GM20000 (cell line): Measurements from ENCODE around the gene KICS2.

Experiments used
- DNase-seq: peaks from one replicate; pipeline ENCODE4 v3.0.0; 2012; ENCODE audit warnings: low spot score
- CTCF ChIP-seq: IDR thresholded peaks from 2 replicates; pipeline ENCODE4 v1.5.1; 2012; ENCODE audit warnings: mild to moderate bottlenecking, control low read depth; ENCODE audit errors: extremely low read depth, missing control alignments

Gene KICS2

GRCh38 chr12:64256166-64256800, 34.2 kb upstream of the KICS2 start:
- no peak for TF ChIP-seq CTCF
- DNase-seq = peak; percentile 13

- no peak for TF ChIP-seq CTCF
- no peak for DNase-seq
These were observed 33.2 kb upstream of the KICS2 start for GRCh38 chr12:64255249-64255648.

- no peak for TF ChIP-seq CTCF
These were observed 31.3 kb upstream of the KICS2 start for GRCh38 chr12:64253356-64253755.

GRCh38 chr12:64252681-64253080, 30.6 kb upstream of the KICS2 start:
- no peak for DNase-seq
- no peak for TF ChIP-seq CTCF

More at GRCh38 chr12:64253356-64253755, 31.3 kb upstream of the KICS2 start:
- DNase-seq = no peak

GRCh38 chr12:64243809-64244208, 21.7 kb upstream of the KICS2 start:
- TF ChIP-seq CTCF = no peak
- DNase-seq = no peak

- no peak for DNase-seq
These were observed 18.7 kb upstream of the KICS2 start for GRCh38 chr12:64240781-64241180.

GRCh38 chr12:64237382-64237781, 15.3 kb upstream of the KICS2 start:
- DNase-seq = no peak
- no peak for TF ChIP-seq CTCF

More at GRCh38 chr12:64240781-64241180, 18.7 kb upstream of the KICS2 start:
- TF ChIP-seq CTCF = no peak
